Astrocyte (in vitro differentiated cells and primary cell): ENCODE data around the gene BICRAL. TPM values are rescaled to one million over a fixed set of nuclear protein-coding genes. Genes with fewer than 3 reads are reported as not detected.
"Not testable (repeated sequence)": the region's sequence is repeated elsewhere in the genome, so short reads cannot be mapped to it uniquely, and the experiment has no call there.

Experiments used
- DNase-seq: peaks from one replicate; pipeline ENCODE4 v3.0.0-alpha.2; 2010; ENCODE audit warnings: low read depth
- FAIRE-seq: peaks from 2 replicates; lab custom pipeline; 2011; peaks lifted over from hg19 to GRCh38; lab: Jason Lieb, UNC
- H2AFZ ChIP-seq: 2 replicates; pipeline ENCODE4 v1.6.0; 2012; ENCODE audit warnings: low read depth, low read length, inconsistent platforms
- H3K27ac ChIP-seq: 2 replicates; pipeline ENCODE4 v1.5.1; 2011; ENCODE audit warnings: low read depth, low read length, inconsistent platforms
- H3K27me3 ChIP-seq: 2 replicates; pipeline ENCODE4 v1.6.0; 2011; ENCODE audit warnings: low read length, inconsistent platforms; ENCODE audit not compliant: insufficient read depth
- H3K36me3 ChIP-seq: 2 replicates; pipeline ENCODE4 v1.5.1; 2011; ENCODE audit warnings: low read length, inconsistent platforms; ENCODE audit not compliant: insufficient read depth
- H3K4me1 ChIP-seq: 2 replicates; pipeline ENCODE4 v1.5.1; 2011; ENCODE audit warnings: low read length, inconsistent platforms; ENCODE audit not compliant: insufficient read depth
- H3K4me2 ChIP-seq: 2 replicates; pipeline ENCODE4 v1.6.0; 2012; ENCODE audit warnings: low read length, inconsistent platforms
- H3K4me3 ChIP-seq: 2 replicates; pipeline ENCODE4 v1.5.1; 2011; ENCODE audit warnings: low read depth, mild to moderate bottlenecking, low read length, inconsistent platforms; ENCODE audit not compliant: insufficient read depth
- H3K79me2 ChIP-seq: 2 replicates; pipeline ENCODE4 v1.6.0; 2012; ENCODE audit warnings: mild to moderate bottlenecking, low read length, inconsistent platforms; ENCODE audit not compliant: insufficient read depth
- H3K9ac ChIP-seq: 2 replicates; pipeline ENCODE4 v1.6.0; 2012; ENCODE audit warnings: mild to moderate bottlenecking, low read length, inconsistent platforms
- H3K9me3 ChIP-seq: 2 replicates; pipeline ENCODE4 v1.5.1; 2012; ENCODE audit warnings: low read depth, mild to moderate bottlenecking, low read length, inconsistent platforms; ENCODE audit not compliant: insufficient read depth
- H4K20me1 ChIP-seq: 2 replicates; pipeline ENCODE4 v1.6.0; 2012; ENCODE audit warnings: low read length, inconsistent platforms; ENCODE audit not compliant: insufficient read depth
- H3K27ac Mint-ChIP-seq: one replicate; pipeline ENCODE4 v1.8.0; 2021; ENCODE audit warnings: mild to moderate bottlenecking, mixed read lengths; ENCODE audit not compliant: unreplicated experiment
- H3K27me3 Mint-ChIP-seq: one replicate; pipeline ENCODE4 v1.8.0; 2021; ENCODE audit warnings: low read depth, mixed read lengths; ENCODE audit not compliant: unreplicated experiment
- H3K36me3 Mint-ChIP-seq: one replicate; pipeline ENCODE4 v1.8.0; 2021; ENCODE audit warnings: low read depth, mixed read lengths; ENCODE audit not compliant: unreplicated experiment
- H3K4me1 Mint-ChIP-seq: one replicate; pipeline ENCODE4 v1.8.0; 2021; ENCODE audit warnings: low read depth, mixed read lengths; ENCODE audit not compliant: unreplicated experiment
- H3K4me3 Mint-ChIP-seq: one replicate; pipeline ENCODE4 v1.8.0; 2021; ENCODE audit warnings: mild to moderate bottlenecking, moderate library complexity, mixed read lengths; ENCODE audit not compliant: unreplicated experiment
- H3K9me3 Mint-ChIP-seq: one replicate; pipeline ENCODE4 v1.8.0; 2021; ENCODE audit warnings: mild to moderate bottlenecking, mixed read lengths; ENCODE audit not compliant: unreplicated experiment
- EZH2 ChIP-seq: IDR thresholded peaks from 2 replicates; pipeline ENCODE4 v1.6.1; 2012; ENCODE audit warnings: mild to moderate bottlenecking, low read length, inconsistent platforms; ENCODE audit not compliant: insufficient read depth
- total RNA-seq: library from RNA; stranded (reverse); gene quantifications from 2 replicates; pipeline ENCODE4 v1.2.1, GENCODE V29; 2021
- TF ChIP-seq, protein P1 (sequence below): IDR thresholded peaks from 2 replicates; pipeline ENCODE4 v1.5.1; 2011; ENCODE audit warnings: low read depth, mild to moderate bottlenecking, inconsistent platforms, low read length, moderate library complexity; ENCODE audit not compliant: insufficient read depth

The BICRAL gene
- total RNA-seq, 1 donor from 2014 or later: 5.9 TPM

DNA sequence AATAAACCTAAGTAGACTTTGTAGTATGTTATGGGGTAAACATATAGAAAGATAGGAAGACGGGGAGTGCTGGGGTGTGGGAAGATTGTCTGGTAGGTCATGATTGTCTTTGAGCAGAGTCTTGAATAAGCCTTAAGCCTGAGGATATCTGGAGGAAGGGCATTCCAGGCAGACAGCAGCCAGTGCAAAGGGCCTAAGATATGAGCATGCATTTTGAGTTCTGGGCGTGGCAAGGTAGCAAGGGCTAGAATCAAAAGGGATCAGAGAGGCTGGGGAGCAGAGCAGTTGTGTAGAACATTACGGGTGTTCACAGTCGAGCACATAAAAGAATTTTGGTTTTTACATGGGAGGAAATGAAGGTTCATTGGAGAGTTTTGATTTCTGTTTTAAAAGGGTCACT is 14.3 kb downstream of the BICRAL start:
- H2AFZ ChIP-seq: no peak overlapping the region
- FAIRE-seq: no peak

DNA sequence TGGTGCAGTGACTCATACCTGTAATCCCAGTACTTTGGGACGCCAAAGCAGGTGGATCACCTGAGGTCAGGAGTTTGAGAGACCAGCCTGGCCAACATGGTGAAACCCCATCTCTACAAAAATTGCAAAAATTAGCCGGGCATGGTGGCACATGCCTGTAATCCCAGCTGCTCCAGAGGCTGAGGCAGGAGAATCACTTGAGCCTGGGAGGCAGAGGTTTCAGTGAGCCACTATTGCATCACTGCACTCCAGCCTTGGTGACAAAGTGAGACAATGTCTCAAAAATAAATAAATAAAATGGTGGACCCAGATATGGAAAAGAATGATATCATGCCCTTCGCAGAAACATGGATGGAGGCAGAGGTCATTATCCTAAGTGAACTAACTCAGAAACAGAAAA is 15.8 kb downstream of the BICRAL start:
- not testable (repeated sequence) for FAIRE-seq, DNase-seq, H3K36me3 ChIP-seq, H3K27ac ChIP-seq, H3K27me3 Mint-ChIP-seq, H3K9me3 Mint-ChIP-seq, H3K4me3 Mint-ChIP-seq, H3K27ac Mint-ChIP-seq, H3K4me2 ChIP-seq, H3K4me3 ChIP-seq, H3K4me1 Mint-ChIP-seq, H3K9ac ChIP-seq, H3K4me1 ChIP-seq, H3K79me2 ChIP-seq, H3K36me3 Mint-ChIP-seq, H3K27me3 ChIP-seq, H3K9me3 ChIP-seq, H4K20me1 ChIP-seq, H2AFZ ChIP-seq

More for the DNA sequence above, 14.3 kb downstream of the BICRAL start:
- Histone ChIP-seq H3K4me3 (no peak overlapping the region), H4K20me1 (peaks cover 7% of the 10 kb centered on the region), H3K27me3 (no peaks in the 10 kb centered on the region), H3K27ac (no peak overlapping the region), H3K36me3 (no peaks in the 10 kb centered on the region), H3K9me3 (no peaks in the 10 kb centered on the region), H3K4me2 (no peak overlapping the region), H3K4me1 (peaks cover 9% of the 10 kb centered on the region), H3K79me2 (peaks cover 5% of the 10 kb centered on the region), H3K9ac (no peak overlapping the region)
- DNase-seq: no peak
- Mint-ChIP-seq H3K27ac (no peak overlapping the region), H3K36me3 (no peaks in the 10 kb centered on the region), H3K4me3 (no peak overlapping the region), H3K27me3 (no peaks in the 10 kb centered on the region), H3K9me3 (no peaks in the 10 kb centered on the region), H3K4me1 (peaks cover 2% of the 10 kb centered on the region)
- TF ChIP-seq, protein P1, sequence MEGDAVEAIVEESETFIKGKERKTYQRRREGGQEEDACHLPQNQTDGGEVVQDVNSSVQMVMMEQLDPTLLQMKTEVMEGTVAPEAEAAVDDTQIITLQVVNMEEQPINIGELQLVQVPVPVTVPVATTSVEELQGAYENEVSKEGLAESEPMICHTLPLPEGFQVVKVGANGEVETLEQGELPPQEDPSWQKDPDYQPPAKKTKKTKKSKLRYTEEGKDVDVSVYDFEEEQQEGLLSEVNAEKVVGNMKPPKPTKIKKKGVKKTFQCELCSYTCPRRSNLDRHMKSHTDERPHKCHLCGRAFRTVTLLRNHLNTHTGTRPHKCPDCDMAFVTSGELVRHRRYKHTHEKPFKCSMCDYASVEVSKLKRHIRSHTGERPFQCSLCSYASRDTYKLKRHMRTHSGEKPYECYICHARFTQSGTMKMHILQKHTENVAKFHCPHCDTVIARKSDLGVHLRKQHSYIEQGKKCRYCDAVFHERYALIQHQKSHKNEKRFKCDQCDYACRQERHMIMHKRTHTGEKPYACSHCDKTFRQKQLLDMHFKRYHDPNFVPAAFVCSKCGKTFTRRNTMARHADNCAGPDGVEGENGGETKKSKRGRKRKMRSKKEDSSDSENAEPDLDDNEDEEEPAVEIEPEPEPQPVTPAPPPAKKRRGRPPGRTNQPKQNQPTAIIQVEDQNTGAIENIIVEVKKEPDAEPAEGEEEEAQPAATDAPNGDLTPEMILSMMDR: no peak
- no peak for TF ChIP-seq EZH2

DNA sequence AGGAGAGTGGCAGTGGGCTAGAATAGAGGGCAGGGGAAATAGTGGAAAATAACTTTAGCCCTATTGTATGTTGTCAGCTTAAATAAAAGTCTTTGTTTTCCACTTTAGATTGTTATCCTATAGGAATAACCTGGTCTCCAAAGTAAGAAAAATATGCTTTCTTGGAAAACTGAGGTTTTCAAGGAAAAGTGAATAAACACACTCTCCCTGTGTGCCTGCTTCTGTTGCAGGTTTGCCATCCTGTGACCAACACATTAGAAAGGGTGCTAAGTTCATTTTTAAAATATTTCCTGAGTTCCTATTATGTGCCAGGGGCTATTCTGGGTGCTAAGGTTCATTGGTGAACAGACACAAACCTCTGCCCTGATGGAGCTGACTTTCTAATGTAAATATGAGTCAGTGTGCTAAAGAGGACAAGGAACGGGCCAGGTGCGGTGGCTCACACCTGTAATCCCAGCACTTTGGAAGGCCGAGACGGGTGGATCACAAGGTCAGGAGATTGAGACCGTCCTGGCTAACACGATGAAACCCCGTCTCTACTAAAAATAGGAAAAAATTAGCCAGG is 23.5 kb downstream of the BICRAL start:
- no peak overlapping the region for H3K4me3 Mint-ChIP-seq
- Histone ChIP-seq H3K4me1 (peaks cover 2% of the 10 kb centered on the region), H3K4me3 (no peak overlapping the region), H3K4me2 (no peak overlapping the region), H3K79me2 (peaks cover 4% of the 10 kb centered on the region), H4K20me1 (peaks cover 5% of the 10 kb centered on the region), H3K27me3 (no peaks in the 10 kb centered on the region), H3K36me3 (no peaks in the 10 kb centered on the region), H2AFZ (no peak overlapping the region), H3K9me3 (no peaks in the 10 kb centered on the region), H3K27ac (no peak overlapping the region), H3K9ac (no peak overlapping the region)
- FAIRE-seq (no peak), DNase-seq (no peak)
- no peak overlapping the region for H3K27ac Mint-ChIP-seq
- H3K27me3 Mint-ChIP-seq: no peaks in the 10 kb centered on the region
- no peaks in the 10 kb centered on the region for H3K36me3 Mint-ChIP-seq
- no peaks in the 10 kb centered on the region for H3K9me3 Mint-ChIP-seq
- TF ChIP-seq, protein P1: no peak
- TF ChIP-seq EZH2: no peak
- H3K4me1 Mint-ChIP-seq: no peaks in the 10 kb centered on the region

DNA sequence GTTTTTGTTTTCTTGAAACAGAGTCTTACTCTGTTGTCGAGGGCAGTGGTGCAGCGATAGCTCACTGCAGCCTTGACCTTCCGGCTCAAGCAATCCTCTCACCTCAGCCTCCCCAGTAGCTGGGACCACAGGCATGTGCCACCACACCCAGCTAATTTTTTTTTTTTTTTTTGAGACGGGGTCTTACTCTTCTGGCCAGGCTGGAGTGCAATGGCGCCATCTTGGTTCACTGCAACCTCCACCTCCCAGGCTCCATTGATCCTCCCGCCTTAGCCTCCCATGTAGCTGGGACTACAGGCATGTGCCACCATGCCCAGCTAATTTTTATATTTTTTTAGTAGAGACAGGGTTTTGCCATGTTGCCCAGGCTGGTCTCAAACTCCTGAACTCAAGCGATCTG is 24.5 kb downstream of the BICRAL start:
- FAIRE-seq, H3K27ac Mint-ChIP-seq, H3K9me3 ChIP-seq, H3K9me3 Mint-ChIP-seq, H3K4me3 ChIP-seq, H3K4me1 Mint-ChIP-seq, H3K27ac ChIP-seq, H3K79me2 ChIP-seq, H3K36me3 ChIP-seq, H3K36me3 Mint-ChIP-seq, H3K9ac ChIP-seq, H3K4me3 Mint-ChIP-seq, H4K20me1 ChIP-seq, H3K27me3 Mint-ChIP-seq, DNase-seq, H3K27me3 ChIP-seq, H3K4me1 ChIP-seq, H2AFZ ChIP-seq, H3K4me2 ChIP-seq: not testable (repeated sequence)
